GM21381 (cell line): ENCODE results near the gene KLHL18.
"Not testable (repeated sequence)": the region's sequence is repeated elsewhere in the genome, so short reads cannot be mapped to it uniquely, and the experiment has no call there.

Experiments used
- ATAC-seq: cut with Tn5 transposase; IDR thresholded peaks from one replicate; pipeline ENCODE4 v1.9.1; 2021; ENCODE audit warnings: mild to moderate bottlenecking, moderate library complexity; ENCODE audit not compliant: unreplicated experiment

KLHL18 gene

DNA sequence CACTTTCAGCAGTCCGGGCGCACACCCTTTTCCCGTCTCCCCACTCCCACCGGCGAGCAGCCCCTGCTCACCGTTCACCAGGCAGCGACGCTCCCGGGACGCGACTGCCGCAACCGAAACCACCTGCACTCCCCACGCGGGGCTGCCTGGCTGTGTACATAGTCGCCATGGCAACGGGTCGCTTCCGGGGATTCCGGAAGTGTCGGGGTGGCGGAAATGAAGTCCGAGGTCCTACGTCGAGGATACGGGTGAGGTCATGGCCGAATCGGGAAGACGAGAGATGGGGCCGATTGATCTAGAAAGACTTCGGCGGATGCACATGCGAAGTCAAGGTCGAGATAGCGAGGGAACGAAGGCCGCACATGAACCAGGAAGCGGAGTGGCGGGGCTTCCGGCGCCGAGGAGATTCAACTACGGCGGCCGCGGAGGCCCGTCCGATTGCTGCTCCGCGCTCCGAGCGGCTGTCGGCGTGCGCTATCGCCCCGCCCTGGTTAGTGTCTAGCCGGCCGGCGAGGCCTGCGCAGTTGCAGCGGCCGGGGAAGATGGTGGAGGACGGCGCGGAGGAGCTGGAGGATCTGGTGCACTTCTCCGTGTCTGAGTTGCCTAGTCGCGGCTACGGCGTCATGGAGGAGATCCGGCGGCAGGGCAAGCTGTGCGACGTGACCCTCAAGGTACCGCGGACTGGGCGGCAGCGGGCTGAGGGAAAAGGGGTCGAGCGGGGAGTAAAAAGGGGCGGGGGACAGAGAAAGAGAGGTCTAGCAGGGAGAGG lies at the start of gene KLHL18, which contains the start of gene KIF9:
Gene KLHL18 (plus strand): TSS at position 521 of the 769 bp plus-strand sequence. CDS start 22 bp downstream, at position 543.
Gene KIF9 (minus strand): TSS at position 376 of the 769 bp plus-strand sequence. CDS start 5,425 bp downstream, outside the sequence.
- ATAC-seq = peak; percentile 77

DNA sequence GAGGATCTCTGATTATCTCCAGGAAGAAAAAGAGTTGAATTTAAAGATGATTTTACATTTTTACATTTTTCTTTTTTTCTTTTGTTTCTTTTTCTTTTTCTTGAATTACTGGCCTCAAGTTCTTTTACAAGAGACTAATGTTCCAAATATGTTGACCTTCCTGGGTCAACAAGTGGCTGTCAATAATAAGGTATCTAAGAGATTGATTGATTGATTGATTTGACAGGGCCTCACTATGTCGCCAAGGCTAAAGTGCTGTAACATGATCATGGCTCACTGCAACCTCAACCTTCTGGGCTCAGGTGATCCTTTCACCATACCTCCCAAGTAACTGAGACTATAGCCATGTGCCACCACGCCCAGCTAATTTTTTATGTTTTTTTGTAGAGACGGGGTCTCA lies 44.7 kb upstream of the KLHL18 start:
- no peak for ATAC-seq

DNA sequence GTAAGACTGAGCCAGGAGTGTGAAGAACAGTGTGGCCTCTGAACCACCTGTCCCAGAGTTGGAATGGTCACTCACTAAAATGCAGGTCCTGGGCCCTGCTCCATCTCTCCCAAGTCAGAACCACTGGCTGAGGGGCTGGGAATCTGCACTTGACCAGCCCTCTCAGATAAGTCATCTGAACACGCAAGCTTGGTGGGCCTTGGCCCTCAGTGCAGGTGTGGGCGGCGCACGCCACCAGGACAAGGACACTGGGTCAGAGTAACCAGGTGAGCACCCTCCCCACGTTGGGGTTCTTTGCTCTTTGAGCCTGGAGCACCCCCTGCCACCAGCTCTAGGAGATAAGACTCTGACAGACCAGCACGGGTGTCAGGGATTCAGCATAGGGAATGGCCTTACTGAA lies 42.8 kb upstream of the KLHL18 start:
- ATAC-seq = no peak

DNA sequence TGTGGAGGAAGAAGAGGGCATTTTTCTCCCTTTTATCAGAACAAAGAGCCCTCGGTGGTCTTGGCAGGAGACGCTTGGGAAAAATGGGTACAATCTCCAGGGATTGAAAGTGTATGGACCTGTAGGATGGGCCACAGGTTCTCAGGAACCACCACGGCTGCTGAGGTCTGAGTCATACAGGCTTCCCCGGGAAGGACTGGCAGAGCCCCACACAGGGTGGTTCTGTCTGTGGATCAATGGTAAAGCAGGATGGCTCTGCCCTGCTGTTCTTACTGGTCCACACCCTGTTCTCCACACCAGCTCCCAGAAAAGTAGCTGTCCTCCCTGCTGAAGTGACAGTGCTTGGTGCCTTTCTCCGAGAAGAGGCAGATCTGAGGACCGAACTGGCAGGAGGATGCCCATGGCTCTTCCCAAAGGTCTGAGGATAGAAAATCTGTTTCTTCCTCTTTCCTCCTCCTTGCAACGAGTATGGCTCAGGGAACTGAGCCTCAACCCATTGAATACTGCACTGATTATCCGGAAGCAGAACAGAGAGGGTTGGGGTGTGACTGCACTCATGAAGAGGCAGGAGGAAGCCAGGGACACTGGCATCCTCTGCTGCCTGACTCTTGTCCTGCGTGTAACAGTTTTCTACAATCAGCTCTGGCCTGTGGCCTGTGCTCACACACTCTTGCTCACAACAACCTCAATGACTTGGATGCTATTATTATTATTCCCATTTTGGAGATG lies 39.2 kb upstream of the KLHL18 start:
- no peak for ATAC-seq

DNA sequence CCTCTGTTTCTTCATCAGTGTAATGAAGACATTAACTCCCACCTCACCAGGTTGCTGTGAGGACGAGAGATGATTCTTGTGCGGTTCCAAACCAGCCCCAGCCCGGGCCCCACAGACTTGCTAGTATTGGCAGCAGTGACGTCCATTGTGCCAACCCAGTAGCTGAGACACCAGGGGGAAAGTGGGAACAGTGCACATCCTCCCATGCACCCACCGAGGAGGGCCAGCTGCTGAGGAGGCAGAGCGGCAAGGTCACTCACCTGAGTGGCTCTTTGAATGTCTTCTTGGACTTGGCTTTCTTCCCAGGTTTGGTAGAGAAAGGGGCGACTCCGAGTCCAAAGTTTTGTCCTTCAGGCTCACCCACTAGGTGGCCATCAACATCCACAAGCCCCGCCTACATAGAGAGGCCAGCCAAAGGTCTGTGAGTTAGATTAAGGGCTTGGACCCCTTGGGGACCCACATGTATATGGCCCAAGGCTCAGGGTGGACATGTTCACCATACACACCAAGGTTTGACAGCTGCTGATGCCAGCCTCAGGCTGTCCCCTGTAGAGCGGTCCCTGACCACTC lies 38.1 kb upstream of the KLHL18 start:
- no peak for ATAC-seq

DNA sequence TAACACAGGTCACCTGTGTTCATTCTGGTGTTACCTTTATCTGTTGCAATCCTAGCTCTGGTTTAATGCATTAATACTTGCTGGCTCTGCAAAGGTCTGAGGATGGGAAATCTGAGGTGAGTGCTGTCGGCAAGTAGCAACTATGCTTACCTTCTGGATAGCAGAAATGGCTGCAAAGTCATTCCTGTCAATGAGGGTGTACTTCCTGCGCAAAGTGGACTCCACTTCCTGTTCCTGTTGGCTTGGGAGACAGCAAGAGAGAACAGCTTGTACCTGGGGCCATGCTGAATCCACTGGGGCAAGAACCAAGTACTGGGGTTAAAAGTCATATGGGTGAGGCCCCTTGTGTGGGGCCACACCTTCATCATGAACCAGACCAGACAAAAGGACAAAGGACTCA lies 37.5 kb upstream of the KLHL18 start:
- no peak for ATAC-seq

DNA sequence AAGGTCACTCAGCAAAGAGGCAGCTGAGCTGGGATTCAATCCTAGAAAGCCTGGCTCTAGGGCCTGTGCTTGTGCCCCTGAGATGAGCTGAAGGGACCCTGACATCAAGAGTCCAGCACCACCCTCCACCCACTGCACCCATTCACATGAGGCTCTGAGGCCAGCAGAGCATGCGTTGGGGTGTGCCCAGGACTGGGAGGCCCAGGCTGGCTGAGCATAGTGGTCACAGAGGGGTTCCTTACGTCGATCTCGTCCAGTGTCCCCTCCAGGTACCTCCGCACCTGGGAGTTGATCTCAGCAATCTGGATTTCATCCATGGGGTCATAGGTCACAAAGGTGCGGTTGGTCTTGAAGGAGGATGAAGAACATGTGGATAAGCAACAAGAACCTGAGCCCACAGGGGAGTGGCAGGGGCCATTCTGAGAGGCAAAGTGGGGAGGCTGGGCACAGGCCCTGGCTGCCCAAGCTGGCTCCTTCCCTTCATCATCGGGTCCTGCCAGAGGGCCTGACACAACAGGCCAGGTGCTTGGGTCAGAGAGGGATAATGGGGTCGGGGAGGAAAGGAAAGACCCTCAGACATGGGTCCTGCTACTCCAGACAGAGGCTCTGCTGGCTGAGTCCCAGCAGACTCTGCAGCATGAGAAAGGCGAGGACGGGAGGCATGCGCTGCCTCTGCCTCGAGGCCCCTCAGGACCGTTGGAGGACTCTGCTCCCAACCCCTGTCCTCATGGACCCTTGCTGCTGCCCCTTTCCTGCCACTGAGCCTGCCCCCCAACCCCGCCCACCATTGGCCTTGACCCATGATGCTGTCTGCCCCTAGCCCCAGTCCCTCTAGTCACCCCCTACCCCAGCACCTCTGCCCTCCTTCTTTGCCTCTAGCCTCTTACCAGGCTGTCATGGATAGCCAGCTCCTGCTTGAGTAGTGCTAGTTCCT lies 35.3 kb upstream of the KLHL18 start:
- no peak for ATAC-seq

DNA sequence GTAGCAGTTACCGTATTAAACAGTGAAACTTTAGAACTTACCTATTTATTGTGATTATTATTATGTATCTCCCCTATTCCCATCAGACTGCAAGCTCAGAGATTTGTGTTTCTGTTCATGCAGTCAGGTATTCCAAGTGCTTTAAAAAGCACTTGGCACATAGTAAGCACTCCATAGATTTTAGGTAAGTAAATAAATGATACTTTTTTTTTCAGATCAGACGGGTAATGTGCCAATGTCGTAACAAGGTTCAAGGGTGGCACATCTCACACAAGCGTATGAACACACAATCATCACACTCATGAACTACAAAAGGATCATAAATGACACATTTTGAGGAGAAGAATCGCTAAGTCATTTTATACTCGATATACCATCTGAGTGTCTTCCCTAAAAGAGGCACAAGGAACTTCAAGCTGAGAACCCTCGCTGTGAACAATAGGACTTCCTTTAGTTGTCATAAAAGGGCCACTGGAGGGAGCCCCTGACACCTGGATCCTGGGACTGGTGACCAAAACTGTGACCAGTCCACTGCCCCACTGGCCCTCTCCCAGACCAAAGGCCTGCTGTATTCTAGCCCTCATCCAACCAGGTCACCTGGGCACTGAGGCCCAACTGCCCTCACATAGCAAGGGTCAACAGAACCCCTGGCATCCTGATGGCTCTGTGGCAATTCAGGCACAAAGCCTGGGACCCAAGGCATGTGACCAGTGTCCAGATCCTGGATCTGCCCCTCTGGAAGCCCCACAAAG lies 32.3 kb upstream of the KLHL18 start:
- no peak for ATAC-seq

DNA sequence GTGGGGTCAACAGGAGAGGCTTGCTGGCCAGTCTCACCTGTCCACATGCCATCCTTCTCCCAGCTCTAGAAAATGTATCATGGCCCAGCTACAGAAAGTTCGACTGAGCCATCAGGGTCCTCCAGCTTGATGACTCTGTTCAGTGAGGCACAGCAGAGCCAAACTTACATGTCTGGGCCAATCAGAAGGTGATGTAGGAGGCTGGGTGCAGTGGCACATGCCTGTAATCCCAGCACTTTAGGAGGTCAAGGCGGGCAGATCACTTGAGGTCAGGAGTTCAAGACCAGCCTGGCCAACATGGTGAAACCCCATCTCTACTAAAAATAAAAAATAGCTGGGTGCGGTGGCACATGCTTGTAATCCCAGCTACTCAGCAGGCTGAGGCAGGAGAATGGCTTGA lies 31.7 kb upstream of the KLHL18 start:
- not testable (repeated sequence) for ATAC-seq

DNA sequence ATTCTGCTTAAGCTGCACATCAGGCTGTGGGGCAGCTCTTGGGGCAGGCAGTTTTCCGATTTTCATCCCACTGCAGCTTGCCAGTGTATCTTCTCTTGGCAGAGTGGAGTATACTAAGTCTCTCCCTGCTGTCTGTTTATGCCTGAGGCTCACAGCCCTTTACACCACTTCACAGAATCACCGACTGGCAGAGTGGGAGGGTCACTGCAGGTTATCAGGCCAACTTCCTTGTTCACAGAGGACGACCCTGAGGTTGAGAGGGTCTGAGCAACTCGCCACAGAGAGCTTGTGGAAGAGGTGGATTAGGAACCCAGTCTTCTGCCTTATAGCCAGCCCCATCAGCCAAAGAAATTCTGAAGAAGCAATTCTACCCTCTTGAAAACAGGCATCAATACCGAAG lies 31.1 kb upstream of the KLHL18 start:
- no peak for ATAC-seq

DNA sequence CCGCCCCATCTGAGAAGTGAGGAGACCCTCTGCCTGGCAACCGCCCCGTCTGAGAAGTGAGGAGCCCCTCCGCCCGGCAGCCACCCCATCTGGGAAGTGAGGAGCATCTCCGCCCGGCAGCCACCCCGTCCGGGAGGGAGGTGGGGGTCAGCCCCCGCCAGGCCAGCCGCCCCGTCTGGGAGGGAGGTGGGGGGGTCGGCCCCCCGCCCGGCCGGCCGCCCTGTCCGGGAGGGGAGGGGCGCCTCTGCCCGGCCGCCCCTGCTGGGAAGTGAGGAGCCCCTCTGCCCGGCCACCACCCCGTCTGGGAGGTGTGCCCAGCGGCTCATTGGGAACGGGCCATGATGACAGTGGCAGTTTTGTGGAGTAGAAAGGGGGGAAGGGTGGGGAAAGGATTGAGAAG lies 26.4 kb upstream of the KLHL18 start:
- not testable (repeated sequence) for ATAC-seq

DNA sequence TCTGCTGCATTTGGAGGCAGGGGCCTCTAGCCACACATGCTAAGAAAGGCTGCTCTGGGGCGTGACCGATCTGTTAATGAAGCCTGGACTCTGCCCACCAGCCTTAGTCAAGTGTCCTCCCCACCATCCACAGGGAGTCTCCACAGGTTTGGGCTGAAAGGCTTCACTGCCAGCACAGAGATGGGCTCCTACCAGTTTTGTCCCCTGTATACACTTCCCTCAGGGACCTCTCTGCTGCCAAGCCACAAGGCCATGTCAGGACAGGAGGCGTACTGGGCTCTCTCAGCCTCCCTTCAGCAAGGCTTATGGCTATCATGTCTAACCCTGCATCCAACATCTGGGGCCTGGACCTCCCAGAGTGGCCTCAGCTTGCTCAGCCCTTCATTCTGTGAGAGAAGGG lies 23.6 kb upstream of the KLHL18 start:
- no peak for ATAC-seq

DNA sequence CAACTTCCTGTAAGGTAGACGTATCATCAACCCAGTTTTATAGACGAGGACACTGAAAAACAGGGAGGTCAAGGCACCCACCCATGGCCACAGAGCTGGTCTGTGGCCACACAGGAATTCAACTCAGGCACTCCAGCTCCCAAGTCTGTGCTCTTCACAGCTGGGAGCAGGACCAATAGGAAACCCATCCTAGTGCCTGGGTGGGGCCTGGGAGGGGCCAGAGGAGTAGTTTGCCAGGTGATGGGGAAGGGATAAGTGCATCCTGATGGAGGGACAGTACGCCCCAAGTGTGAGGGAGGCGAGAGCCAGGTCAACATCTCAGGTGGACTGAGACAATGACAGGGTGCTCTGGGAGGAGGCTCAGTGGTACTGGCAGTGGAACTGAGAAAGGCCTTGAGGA lies 22.1 kb upstream of the KLHL18 start:
- no peak for ATAC-seq

DNA sequence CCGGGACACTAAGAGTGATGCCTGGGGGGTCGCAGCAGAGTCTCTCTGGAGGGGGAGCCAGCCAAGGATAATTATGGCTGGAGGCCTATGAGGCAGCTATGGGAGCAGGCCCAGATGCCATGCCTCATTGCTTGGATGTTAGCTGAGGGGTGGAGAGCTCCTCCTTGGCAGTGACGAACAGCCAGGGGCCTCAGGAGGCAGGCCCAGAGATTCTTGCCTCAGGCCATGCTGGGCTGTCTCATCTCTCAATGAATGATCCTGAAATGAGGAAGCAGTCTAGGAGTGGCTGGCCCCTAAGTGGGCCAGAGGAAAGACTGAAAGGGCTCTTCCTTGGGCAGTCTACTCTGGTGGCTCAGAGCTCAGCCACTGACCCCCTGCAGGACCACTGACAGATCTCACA lies 21.4 kb upstream of the KLHL18 start:
- no peak for ATAC-seq

DNA sequence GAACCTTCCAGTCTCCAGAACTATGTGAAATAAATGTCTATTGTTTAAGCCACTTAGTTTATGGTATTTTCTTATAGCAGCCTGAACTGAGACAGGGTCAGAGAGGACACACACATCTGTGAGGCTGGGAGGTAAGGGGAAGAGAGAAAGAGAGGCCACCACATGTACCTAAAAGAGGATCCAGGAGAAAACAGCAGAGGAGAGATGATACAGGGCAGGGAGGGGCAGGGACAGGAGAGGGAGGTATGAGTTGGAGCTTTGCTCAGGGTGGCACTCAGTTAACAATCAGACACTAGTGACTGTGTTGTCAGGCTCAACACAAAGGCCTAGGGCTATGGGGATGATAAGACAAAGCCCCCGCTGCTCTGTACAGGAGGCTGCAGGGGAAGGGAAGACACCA lies 17.7 kb upstream of the KLHL18 start:
- ATAC-seq = no peak

DNA sequence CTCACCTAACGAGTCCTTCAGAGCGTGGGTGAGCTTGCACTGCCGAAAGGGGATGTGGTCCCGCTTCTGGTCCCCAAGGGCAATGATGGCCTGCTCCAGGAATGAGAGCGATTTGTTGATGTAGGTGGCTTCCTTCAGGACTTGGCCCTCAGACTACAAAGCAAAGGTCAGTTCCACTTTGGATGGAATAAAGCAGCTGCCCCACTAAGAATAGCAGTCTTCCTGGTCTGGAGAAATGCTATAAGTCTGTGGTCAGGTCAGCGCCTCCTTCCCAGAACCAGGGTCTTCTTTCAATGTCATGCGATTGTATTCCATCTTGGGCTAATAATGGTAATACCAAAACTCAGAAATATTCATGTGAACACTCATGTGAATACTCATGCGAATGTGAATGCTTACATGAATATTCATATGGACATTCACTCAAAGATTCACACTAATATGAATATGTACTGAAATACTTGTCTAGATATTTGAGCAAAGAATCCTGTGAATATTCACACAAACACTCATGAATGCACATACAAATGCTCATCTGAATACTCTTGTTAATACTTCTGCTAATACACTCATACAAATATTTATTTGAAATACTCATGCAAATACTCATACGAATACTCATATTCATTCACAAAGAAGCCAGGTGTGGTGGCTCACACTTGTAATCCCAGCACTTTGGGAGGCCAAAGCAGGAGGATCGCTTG lies 16.9 kb upstream of the KLHL18 start:
- no peak for ATAC-seq

DNA sequence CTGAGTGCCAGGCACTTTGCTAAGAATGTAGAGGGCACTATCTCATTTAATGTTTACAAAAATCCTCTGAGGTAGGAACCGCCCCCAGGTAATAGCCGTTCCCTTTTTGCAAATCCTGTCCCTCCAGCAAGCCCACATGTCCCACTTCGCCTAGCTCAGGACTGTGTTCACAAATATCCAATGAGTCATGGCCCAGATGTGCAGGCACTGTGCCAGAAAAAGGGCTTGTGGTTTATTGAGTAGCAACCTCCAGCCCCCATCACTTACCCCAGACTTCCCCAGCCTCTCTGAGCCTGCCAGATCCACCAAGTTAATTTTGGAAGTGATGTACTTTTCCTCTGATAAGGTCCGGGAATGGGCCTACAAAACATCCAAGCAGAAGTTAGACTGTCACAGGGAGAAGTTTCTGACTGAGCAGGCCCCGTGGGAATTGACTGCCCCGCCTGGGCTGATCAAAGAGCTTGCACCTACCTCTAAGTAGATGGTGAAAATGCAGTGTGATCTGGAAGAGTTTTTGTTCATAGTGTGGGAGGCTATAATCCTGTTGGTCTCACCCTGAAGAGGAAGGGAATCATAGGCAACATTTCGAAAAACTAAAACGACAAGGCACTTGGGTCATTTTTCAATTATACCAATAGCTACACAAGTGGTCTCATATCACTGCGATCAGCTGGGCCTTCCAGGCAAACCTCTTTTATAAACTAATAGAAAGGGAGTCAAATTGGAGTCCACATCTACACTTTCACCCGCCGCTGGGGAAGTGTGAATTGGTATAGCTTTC lies 15.8 kb upstream of the KLHL18 start:
- peak; percentile 58 for ATAC-seq

DNA sequence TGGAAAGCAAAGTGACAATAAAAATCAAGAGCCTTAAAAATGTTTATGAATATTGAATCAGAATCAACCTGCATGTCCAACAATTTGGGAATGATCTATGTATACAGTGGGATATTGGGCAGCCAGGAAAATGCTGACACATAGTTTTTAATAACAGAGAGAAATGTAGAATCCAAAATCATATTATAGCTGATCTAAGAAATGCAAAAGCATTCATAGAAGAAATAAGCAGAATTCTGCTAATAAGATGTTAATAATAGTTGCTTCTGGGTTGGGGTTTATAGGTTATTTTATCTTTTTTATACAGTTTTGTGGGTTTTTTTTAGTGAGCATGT lies 15.3 kb upstream of the KLHL18 start:
- ATAC-seq = no peak

DNA sequence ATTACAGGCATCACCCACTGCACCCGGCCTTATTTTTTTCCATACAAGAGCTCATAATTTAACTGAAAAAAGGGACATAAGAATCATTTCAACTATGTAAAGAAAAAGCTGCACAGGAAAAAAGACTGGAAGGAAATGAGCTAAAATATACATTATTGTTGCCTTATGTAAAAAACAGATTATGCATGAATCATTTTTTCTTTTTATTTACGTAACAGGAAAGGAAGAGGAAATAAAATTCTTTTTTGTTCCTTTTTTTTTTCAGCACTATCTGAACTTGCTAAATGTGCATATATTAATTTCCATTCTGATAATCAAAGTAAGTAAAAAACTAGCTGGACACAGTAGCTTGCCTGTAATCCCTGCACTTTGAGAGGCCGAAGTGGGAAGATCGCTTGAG lies 12.2 kb upstream of the KLHL18 start:
- no peak for ATAC-seq
